Measurements from ENCODE around the gene MYH15.

DNA sequence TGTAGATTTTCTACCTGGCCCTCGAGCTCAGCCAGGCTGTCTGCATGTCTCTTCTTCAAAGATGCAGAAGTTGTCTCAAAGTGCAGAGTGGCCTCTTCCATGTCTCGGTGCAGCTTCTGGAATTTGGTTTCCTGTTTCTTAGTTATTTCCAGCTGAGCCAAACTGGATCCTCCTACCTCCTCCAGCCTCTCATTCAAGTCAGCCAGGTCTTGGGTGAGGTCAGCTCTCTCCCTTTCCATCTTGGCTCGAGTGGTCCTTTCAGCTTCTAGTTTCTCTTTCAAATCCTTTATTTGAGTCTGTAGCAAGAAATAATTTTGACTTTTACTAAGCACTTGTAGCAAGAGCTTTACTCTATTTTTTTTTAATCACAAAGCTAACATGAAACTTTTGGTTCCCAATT, 81.8 kb downstream of the MYH15 start:
- TF ChIP-seq, protein P1, sequence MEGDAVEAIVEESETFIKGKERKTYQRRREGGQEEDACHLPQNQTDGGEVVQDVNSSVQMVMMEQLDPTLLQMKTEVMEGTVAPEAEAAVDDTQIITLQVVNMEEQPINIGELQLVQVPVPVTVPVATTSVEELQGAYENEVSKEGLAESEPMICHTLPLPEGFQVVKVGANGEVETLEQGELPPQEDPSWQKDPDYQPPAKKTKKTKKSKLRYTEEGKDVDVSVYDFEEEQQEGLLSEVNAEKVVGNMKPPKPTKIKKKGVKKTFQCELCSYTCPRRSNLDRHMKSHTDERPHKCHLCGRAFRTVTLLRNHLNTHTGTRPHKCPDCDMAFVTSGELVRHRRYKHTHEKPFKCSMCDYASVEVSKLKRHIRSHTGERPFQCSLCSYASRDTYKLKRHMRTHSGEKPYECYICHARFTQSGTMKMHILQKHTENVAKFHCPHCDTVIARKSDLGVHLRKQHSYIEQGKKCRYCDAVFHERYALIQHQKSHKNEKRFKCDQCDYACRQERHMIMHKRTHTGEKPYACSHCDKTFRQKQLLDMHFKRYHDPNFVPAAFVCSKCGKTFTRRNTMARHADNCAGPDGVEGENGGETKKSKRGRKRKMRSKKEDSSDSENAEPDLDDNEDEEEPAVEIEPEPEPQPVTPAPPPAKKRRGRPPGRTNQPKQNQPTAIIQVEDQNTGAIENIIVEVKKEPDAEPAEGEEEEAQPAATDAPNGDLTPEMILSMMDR (IDR thresholded peaks at IDR 0.05) = no peak
- TF ChIP-seq POLR2A (IDR thresholded peaks at IDR 0.05) = no peak

Measured in Peyer's patch (tissue), 4 donors.